ENCODE data around the gene GRAMD4. TPM values are rescaled to one million over a fixed set of nuclear protein-coding genes. Genes with fewer than 3 reads are reported as not detected.
A peak's percentile ranks its signal among the peaks of the same experiment; 100 is the strongest.

Gene GRAMD4
- total and polyA plus RNA-seq, 10 donors = 16.0 to 46.1 (median 28.6) TPM

GRCh38 chr22:46707827-46708570 lies 87.8 kb downstream of the GRAMD4 start:
- H3K4me1 ChIP-seq = no peaks in the 10 kb centered on the region
- WGBS, 5 donors = 92 to 97% (median 95%) methylated on average over 29 to 32 of the region's 32 CpGs
- no peaks in the 10 kb centered on the region for H3K27me3 ChIP-seq (replicated peaks in 1 of 7)
- intact Hi-C loops (cut with DNase I; ENCODE audit: low total_unique reads) = no loop called here
- peaks cover 2 to 100% (median 87%) of the 10 kb centered on the region in 6 donors for H3K36me3 ChIP-seq
- TF ChIP-seq, protein P1, sequence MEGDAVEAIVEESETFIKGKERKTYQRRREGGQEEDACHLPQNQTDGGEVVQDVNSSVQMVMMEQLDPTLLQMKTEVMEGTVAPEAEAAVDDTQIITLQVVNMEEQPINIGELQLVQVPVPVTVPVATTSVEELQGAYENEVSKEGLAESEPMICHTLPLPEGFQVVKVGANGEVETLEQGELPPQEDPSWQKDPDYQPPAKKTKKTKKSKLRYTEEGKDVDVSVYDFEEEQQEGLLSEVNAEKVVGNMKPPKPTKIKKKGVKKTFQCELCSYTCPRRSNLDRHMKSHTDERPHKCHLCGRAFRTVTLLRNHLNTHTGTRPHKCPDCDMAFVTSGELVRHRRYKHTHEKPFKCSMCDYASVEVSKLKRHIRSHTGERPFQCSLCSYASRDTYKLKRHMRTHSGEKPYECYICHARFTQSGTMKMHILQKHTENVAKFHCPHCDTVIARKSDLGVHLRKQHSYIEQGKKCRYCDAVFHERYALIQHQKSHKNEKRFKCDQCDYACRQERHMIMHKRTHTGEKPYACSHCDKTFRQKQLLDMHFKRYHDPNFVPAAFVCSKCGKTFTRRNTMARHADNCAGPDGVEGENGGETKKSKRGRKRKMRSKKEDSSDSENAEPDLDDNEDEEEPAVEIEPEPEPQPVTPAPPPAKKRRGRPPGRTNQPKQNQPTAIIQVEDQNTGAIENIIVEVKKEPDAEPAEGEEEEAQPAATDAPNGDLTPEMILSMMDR (IDR thresholded peaks at IDR 0.05 in 8 of 11, conservative IDR thresholded peaks at IDR 0.05 in 3 of 11) = no peak
- TF ChIP-seq POLR2A (IDR thresholded peaks at IDR 0.05) (no peak), POLR2AphosphoS5 (IDR thresholded peaks at IDR 0.05) (peak in 1 of 3 donors; percentile 48)
- no peak overlapping the region for H3K4me3 ChIP-seq
- no peak for DNase-seq
- H3K27ac ChIP-seq = no peak overlapping the region
- H3K9me3 ChIP-seq = no peaks in the 10 kb centered on the region

DNA sequence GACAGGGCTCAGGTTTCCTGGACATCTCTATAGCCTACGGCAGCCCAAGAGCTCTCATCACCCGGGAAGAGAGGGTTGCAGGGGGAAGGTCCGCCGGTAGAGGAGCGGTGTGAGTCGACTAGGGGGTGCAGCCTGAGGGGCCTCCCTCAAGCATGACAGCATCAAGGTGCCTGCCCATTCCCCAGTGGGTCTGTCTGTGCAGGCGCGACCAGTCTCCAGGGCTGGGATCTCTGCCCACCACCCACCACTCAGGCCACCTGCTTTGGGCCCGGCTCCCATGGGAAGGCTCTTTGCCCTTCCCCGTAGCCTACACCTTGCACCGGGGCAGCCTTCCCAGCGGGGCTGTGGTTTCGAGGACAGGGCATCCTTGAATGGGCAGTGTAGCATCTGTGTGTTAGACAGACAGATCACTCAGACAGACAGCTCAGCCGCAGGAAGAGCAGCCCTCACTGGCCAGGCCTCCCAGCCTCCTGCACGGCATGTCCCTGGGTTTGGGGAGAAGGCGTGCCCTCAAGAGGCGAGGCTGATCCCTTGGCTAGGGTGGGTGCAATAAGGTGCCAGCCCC lies 88.7 kb downstream of the GRAMD4 start:
- no peak overlapping the region for H3K4me3 ChIP-seq
- WGBS, 5 donors = 79 to 94% (median 89%) methylated on average over 14 to 17 of the region's 17 CpGs
- no peaks in the 10 kb centered on the region for H3K27me3 ChIP-seq (replicated peaks in 1 of 7)
- no peak for DNase-seq
- H3K4me1 ChIP-seq = peaks cover 0 to under 1% (median 0%) of the 10 kb centered on the region in 6 donors
- intact Hi-C loops (cut with DNase I; ENCODE audit: low total_unique reads) = no loop called here
- H3K36me3 ChIP-seq = peaks cover 2 to 98% (median 86%) of the 10 kb centered on the region in 6 donors
- TF ChIP-seq, protein P1 (IDR thresholded peaks at IDR 0.05 in 8 of 11, conservative IDR thresholded peaks at IDR 0.05 in 3 of 11) = no peak
- TF ChIP-seq POLR2A (IDR thresholded peaks at IDR 0.05) (no peak), POLR2AphosphoS5 (IDR thresholded peaks at IDR 0.05) (peak in 1 of 3 donors; percentile 35)
- H3K9me3 ChIP-seq = no peaks in the 10 kb centered on the region
- H3K27ac ChIP-seq = no peak overlapping the region

GRCh38 chr22:46710806-46711205 lies 90.6 kb downstream of the GRAMD4 start:
- DNase-seq = no peak
- Histone ChIP-seq H3K9me3 (no peaks in the 10 kb centered on the region), H3K36me3 (peaks cover 1 to 95% (median 73%) of the 10 kb centered on the region in 6 donors), H3K27ac (no peak overlapping the region), H3K4me3 (no peak overlapping the region), H3K4me1 (peaks cover 0 to 16% (median 6%) of the 10 kb centered on the region in 6 donors), H3K27me3 (replicated peaks in 1 of 7) (no peaks in the 10 kb centered on the region)
- intact Hi-C loops (cut with DNase I; ENCODE audit: low total_unique reads) = no loop called here
- TF ChIP-seq, protein P1 (IDR thresholded peaks at IDR 0.05 in 8 of 11, conservative IDR thresholded peaks at IDR 0.05 in 3 of 11) = no peak
- TF ChIP-seq POLR2A (IDR thresholded peaks at IDR 0.05) = no peak
- TF ChIP-seq POLR2AphosphoS5 (IDR thresholded peaks at IDR 0.05) = no peak
- 94 to 97% (median 95%) methylated on average over 11 of the region's 11 CpGs for WGBS, 5 donors

DNA sequence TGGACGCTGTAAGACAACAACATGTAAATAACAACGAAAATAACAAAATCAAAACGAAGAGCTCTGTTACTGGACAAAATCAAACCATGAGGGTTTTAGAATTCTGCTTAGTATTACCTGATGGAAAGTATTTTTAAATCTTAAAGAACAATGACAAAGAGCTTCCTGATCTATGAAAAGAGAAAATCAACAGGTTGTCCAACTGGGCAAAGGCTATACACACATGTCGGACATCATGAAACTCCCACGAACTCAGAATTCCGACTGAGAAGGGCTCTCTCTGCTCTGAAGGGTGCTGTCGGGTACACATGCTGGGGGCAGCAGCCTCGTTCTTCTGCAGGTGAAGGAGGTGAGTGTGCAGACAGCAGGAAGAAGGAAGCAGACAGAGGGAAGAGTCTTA lies 92.1 kb downstream of the GRAMD4 start:
- Histone ChIP-seq H3K4me3 (no peak overlapping the region), H3K27me3 (replicated peaks in 1 of 7) (no peaks in the 10 kb centered on the region), H3K27ac (no peak overlapping the region), H3K36me3 (peaks cover 0 to 95% (median 68%) of the 10 kb centered on the region in 6 donors), H3K4me1 (peaks cover 0 to 16% (median 6%) of the 10 kb centered on the region in 6 donors), H3K9me3 (no peaks in the 10 kb centered on the region)
- 94 to 97% (median 95%) methylated on average over 8 of the region's 8 CpGs for WGBS, 5 donors
- TF ChIP-seq POLR2AphosphoS5 (IDR thresholded peaks at IDR 0.05) = no peak
- TF ChIP-seq, protein P1 (IDR thresholded peaks at IDR 0.05 in 8 of 11, conservative IDR thresholded peaks at IDR 0.05 in 3 of 11) = no peak
- no peak for TF ChIP-seq POLR2A (IDR thresholded peaks at IDR 0.05)
- no peak for DNase-seq
- intact Hi-C loops (cut with DNase I; ENCODE audit: low total_unique reads) = no loop called here
